IMR-90 (cell line): ENCODE results near the gene CHIT1. TPM values are rescaled to one million over a fixed set of nuclear protein-coding genes. Genes with fewer than 3 reads are reported as not detected.

Experiments
- ATAC-seq: fragments of 200-7000 bp; cut with Tn5 transposase; 2 replicates; pipeline ENCODE4 v1.9.1; 2020; ENCODE audit warnings: low read depth, mild to moderate bottlenecking, moderate library complexity
- BruUV-seq: library from RNA; stranded (reverse); fragments of 400-500 nt; replicated peaks from 2 replicates; lab custom pipeline; 2021; lab: Mats Ljungman, UMichigan
- CTCF ChIA-PET: fragments of 300-600 bp; formaldehyde crosslinking; extraction: SDS; loops from one replicate; lab custom pipeline; 2021; ENCODE audit warnings: antibody characterized with exemption; lab: Yijun Ruan, JAX
- POLR2A ChIA-PET: fragments of 300-600 bp; sonication (Branson Sonifier 250); formaldehyde crosslinking; loops from one replicate; lab custom pipeline; 2022; ENCODE audit warnings: antibody characterized with exemption; ENCODE audit not compliant: unreplicated experiment; lab: Charles Lee
- DNase-seq: peaks from one replicate; pipeline ENCODE4 v3.0.0; 2013
- H2AFZ ChIP-seq: replicated peaks from 2 replicates; pipeline ENCODE3; 2013; ENCODE audit warnings: low read length, mild to moderate bottlenecking; ENCODE audit not compliant: poor library complexity
- H2AK5ac ChIP-seq: 2 replicates; pipeline ENCODE4 v1.6.1; 2013; ENCODE audit warnings: low read depth, low read length, inconsistent platforms
- H2AK9ac ChIP-seq: replicated peaks from 2 replicates; pipeline ENCODE3; 2013; ENCODE audit warnings: mild to moderate bottlenecking, low read depth, low read length, moderate library complexity; ENCODE audit not compliant: poor library complexity
- H2BK120ac ChIP-seq: 2 replicates; pipeline ENCODE4 v1.6.1; 2013; ENCODE audit warnings: low read depth, low read length, inconsistent platforms
- H2BK15ac ChIP-seq: 3 replicates; pipeline ENCODE4 v1.6.1; 2013; ENCODE audit warnings: low read depth, low read length, inconsistent platforms
- H2BK20ac ChIP-seq: 2 replicates; pipeline ENCODE4 v1.6.1; 2013; ENCODE audit warnings: low read depth, mild to moderate bottlenecking, inconsistent platforms, low read length, moderate library complexity
- H2BK5ac ChIP-seq: 2 replicates; pipeline ENCODE4 v1.6.1; 2013; ENCODE audit warnings: mild to moderate bottlenecking, low read depth, low read length, inconsistent platforms; ENCODE audit not compliant: poor library complexity, severe bottlenecking
- H3K14ac ChIP-seq: replicated peaks from 2 replicates; pipeline ENCODE4 v1.6.1; 2013; ENCODE audit warnings: low read depth, low read length, inconsistent platforms
- H3K18ac ChIP-seq: 2 replicates; pipeline ENCODE4 v1.6.1; 2013; ENCODE audit warnings: low read depth, low read length, control low read depth
- H3K23ac ChIP-seq: 2 replicates; pipeline ENCODE4 v1.6.1; 2013; ENCODE audit warnings: low read depth, low read length, inconsistent platforms
- H3K27ac ChIP-seq: 2 replicates; pipeline ENCODE4 v1.5.1; 2013; ENCODE audit warnings: mild to moderate bottlenecking, control low read depth, low read length; ENCODE audit not compliant: insufficient read depth
- H3K27me3 ChIP-seq: 2 replicates; pipeline ENCODE4 v1.6.1; 2013; ENCODE audit warnings: low read length; ENCODE audit not compliant: control insufficient read depth, insufficient read depth
- H3K36me3 ChIP-seq: 2 replicates; pipeline ENCODE4 v1.6.1; 2013; ENCODE audit warnings: low read length, mixed read lengths; ENCODE audit not compliant: control insufficient read depth, insufficient read depth
- H3K4ac ChIP-seq: 2 replicates; pipeline ENCODE4 v1.6.1; 2013; ENCODE audit warnings: low read depth, low read length, inconsistent platforms
- H3K4me1 ChIP-seq: 2 replicates; pipeline ENCODE4 v1.6.1; 2013; ENCODE audit warnings: low read length, mixed read lengths; ENCODE audit not compliant: control insufficient read depth, insufficient read depth
- H3K4me2 ChIP-seq: 2 replicates; pipeline ENCODE4 v1.6.1; 2013; ENCODE audit warnings: low read depth, mild to moderate bottlenecking, control low read depth, low read length, moderate library complexity
- H3K4me3 ChIP-seq: 2 replicates; pipeline ENCODE4 v1.5.1; 2013; ENCODE audit warnings: low read depth, mild to moderate bottlenecking, control low read depth, low read length, moderate library complexity; ENCODE audit not compliant: insufficient read depth
- H3K56ac ChIP-seq: 2 replicates; pipeline ENCODE4 v1.6.1; 2013; ENCODE audit warnings: low read length, inconsistent platforms; ENCODE audit not compliant: insufficient read depth; ENCODE audit errors: extremely low read depth
- H3K79me1 ChIP-seq, 2 experiments: 2 replicates each; pipeline ENCODE4 v1.6.1; 2013; ENCODE audit warnings: low read length in 2 of 2, inconsistent platforms in 1 of 2, low read depth in 1 of 2
- H3K9ac ChIP-seq: 2 replicates; pipeline ENCODE4 v1.6.1; 2013; ENCODE audit warnings: low read depth, low read length, control low read depth
- H3K9me1 ChIP-seq: 2 replicates; pipeline ENCODE4 v1.6.1; 2013; ENCODE audit warnings: low read length, inconsistent platforms; ENCODE audit not compliant: insufficient read depth
- H3K9me3 ChIP-seq: 2 replicates; pipeline ENCODE4 v1.6.1; 2013; ENCODE audit warnings: low read length; ENCODE audit not compliant: control insufficient read depth, insufficient read depth
- H4K20me1 ChIP-seq: 2 replicates; pipeline ENCODE4 v1.6.1; 2013; ENCODE audit warnings: low read length, inconsistent platforms; ENCODE audit not compliant: insufficient read depth
- H4K5ac ChIP-seq: 2 replicates; pipeline ENCODE4 v1.6.1; 2013; ENCODE audit warnings: mild to moderate bottlenecking, low read depth, low read length, control low read depth
- H4K8ac ChIP-seq, 2 experiments: 2 replicates each; pipeline ENCODE4 v1.6.1; 2013; ENCODE audit warnings: low read depth in 2 of 2, low read length in 2 of 2, control low read depth in 1 of 2, inconsistent platforms in 1 of 2
- H4K91ac ChIP-seq: 2 replicates; pipeline ENCODE4 v1.6.1; 2013; ENCODE audit warnings: low read depth, low read length, inconsistent platforms; ENCODE audit not compliant: insufficient read depth
- BHLHE40 ChIP-seq: fragments of 150-350 bp; IDR thresholded peaks from 2 replicates; pipeline ENCODE4 v1.6.1; 2016; ENCODE audit warnings: mild to moderate bottlenecking, low read depth, low read length
- CEBPB ChIP-seq: IDR thresholded peaks from 2 replicates; pipeline ENCODE4 v1.6.1; 2012; ENCODE audit warnings: low read depth, low read length, improper control_type of control experiment
- CHD1 ChIP-seq: IDR thresholded peaks from 2 replicates; pipeline ENCODE4 v1.6.1; 2012; ENCODE audit warnings: low read depth, low read length, improper control_type of control experiment
- FOS ChIP-seq: fragments of 150-350 bp; IDR thresholded peaks from 2 replicates; pipeline ENCODE4 v1.6.1; 2016; ENCODE audit warnings: low read depth, low read length
- MAFK ChIP-seq: IDR thresholded peaks from 2 replicates; pipeline ENCODE4 v1.6.1; 2012; ENCODE audit warnings: low read depth, low read length, improper control_type of control experiment
- MAZ ChIP-seq: IDR thresholded peaks from 2 replicates; pipeline ENCODE4 v1.6.1; 2012; ENCODE audit warnings: low read depth, mild to moderate bottlenecking, low read length, improper control_type of control experiment, moderate library complexity, borderline replicate concordance
- MXI1 ChIP-seq: IDR thresholded peaks from 2 replicates; pipeline ENCODE4 v1.6.1; 2012; ENCODE audit warnings: low read depth, mild to moderate bottlenecking, low read length, moderate library complexity, borderline replicate concordance
- NFE2L2 ChIP-seq: fragments of 150-350 bp; IDR thresholded peaks from 2 replicates; pipeline ENCODE4 v1.6.1; 2016; ENCODE audit warnings: low read depth, mild to moderate bottlenecking, low read length
- POLR2A ChIP-seq: IDR thresholded peaks from 2 replicates; pipeline ENCODE4 v1.6.1; 2012; ENCODE audit warnings: mild to moderate bottlenecking, low read depth, low read length
- RAD21 ChIP-seq: IDR thresholded peaks from 2 replicates; pipeline ENCODE4 v1.6.1; 2012; ENCODE audit warnings: low read length, improper control_type of control experiment
- RCOR1 ChIP-seq: IDR thresholded peaks from 2 replicates; pipeline ENCODE4 v1.6.1; 2012; ENCODE audit warnings: mild to moderate bottlenecking, low read length, improper control_type of control experiment; ENCODE audit not compliant: insufficient replicate concordance
- RFX5 ChIP-seq: IDR thresholded peaks from 2 replicates; pipeline ENCODE4 v1.8.0; 2012; ENCODE audit warnings: low read depth, mild to moderate bottlenecking, low read length, moderate library complexity
- SMC3 ChIP-seq: fragments of 150-350 bp; IDR thresholded peaks from 2 replicates; pipeline ENCODE4 v1.6.1; 2016; ENCODE audit warnings: low read depth, mild to moderate bottlenecking, antibody characterized with exemption, low read length, moderate library complexity
- WGBS, 2 experiments: methylation state at CpG; one replicate each; pipeline versions ENCODE4 v1.1.5 to v1.1.7; 2013; ENCODE audit warnings: missing lambda C conversion rate in 2 of 2; ENCODE audit not compliant: insufficient read length in 1 of 2; ENCODE audit errors: extremely low coverage in 2 of 2; 5-methylcytosine and 5-hydroxymethylcytosine counted together
- dilution Hi-C: fragments of 300-500 bp; cut with HindIII; formaldehyde crosslinking; loops from one replicate; pipeline ENCODE4 v1.14.3; 2018; ENCODE audit warnings: low sequenced_read_pairs; ENCODE audit not compliant: unreplicated experiment
- in situ Hi-C: fragments of 300-500 bp; cut with MboI; formaldehyde crosslinking; loops from 3 replicates; pipeline ENCODE4 v1.14.3; 2019; ENCODE audit warnings: low sequenced_read_pairs, inconsistent platforms, mixed read lengths
- intact Hi-C: fragments of 100-400 bp; cut with micrococcal nuclease; formaldehyde crosslinking; loops from 2 replicates; pipeline ENCODE4 v1.10.0; 2022
- polyA plus RNA-seq, 3 experiments: library from polyadenylated mRNA; depleted of rRNA; stranded (reverse); fragments of >200 nt; gene quantifications; 2 replicates each; pipeline ENCODE4 v1.2.3, GENCODE V29; 2012; ENCODE audit warnings: low replicate concordance in 1 of 3
- total RNA-seq: library from RNA; depleted of rRNA; stranded (reverse); fragments of >200 nt; gene quantifications from 2 replicates; pipeline ENCODE4 v1.2.3, GENCODE V29; 2012
- TF ChIP-seq, protein P1 (sequence below): conservative IDR thresholded peaks from 2 replicates; pipeline ENCODE4 v1.5.1; 2012; ENCODE audit warnings: mild to moderate bottlenecking, low read depth, low read length, improper control_type of control experiment
- TF ChIP-seq, protein P2 (sequence below): fragments of 150-350 bp; IDR thresholded peaks from 2 replicates; pipeline ENCODE4 v1.6.1; 2017; ENCODE audit warnings: mild to moderate bottlenecking, antibody characterized with exemption, low read length, low read depth
- TF ChIP-seq, protein P3 (sequence below): fragments of 150-350 bp; IDR thresholded peaks from 2 replicates; pipeline ENCODE4 v1.6.1; 2016; ENCODE audit warnings: low read depth, mild to moderate bottlenecking, low read length, moderate library complexity, borderline replicate concordance

Gene CHIT1
- total and polyA plus RNA-seq, 2 of the 4 experiments (the other 2 are of a cell fraction) = not detected

DNA sequence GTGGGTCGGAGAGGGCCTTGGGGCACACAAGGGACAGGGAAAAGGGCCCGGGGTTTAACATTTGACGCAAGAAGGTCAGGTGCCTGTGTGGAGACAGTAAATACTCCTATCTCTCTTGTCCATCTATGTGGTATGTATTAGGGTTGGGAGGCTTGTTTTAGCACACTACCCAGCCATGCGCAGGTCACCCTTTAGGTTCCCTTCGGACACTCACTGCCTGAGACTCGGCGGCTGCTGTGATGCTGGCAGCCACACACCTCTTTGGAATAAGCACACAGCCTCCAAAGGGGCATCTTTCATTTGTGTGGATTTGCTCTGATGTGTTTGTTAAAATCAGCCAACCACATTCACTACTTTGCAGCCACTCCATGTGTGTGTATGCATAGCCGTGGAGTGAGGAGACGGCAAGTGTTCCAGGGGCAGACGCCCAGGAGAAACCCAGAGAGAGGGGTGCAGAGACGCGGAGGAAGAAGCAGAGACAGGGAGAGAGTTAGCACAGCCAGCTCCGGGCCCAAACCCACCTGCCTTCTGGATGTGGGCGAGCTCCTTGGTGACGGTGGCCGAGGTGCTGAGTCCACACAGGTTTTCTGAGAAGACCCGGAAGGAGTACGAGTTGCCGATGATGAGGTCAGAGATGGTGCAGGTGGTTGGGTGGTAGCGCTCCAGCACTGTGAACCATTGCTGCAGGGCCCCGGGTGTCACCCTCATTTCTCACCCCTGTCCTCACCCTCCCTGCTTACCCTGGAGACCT lies 59.5 kb downstream of the CHIT1 start:
- Histone ChIP-seq H3K27ac (no peak overlapping the region), H3K4me2 (no peak overlapping the region), H3K9ac (no peak overlapping the region), H3K18ac (no peak overlapping the region), H2BK120ac (no peak overlapping the region), H4K91ac (no peak overlapping the region), H4K8ac (no peak overlapping the region), H3K9me3 (no peaks in the 10 kb centered on the region), H2BK5ac (no peak overlapping the region), H3K79me1 (no peaks in the 10 kb centered on the region), H2AK5ac (no peak overlapping the region), H4K20me1 (no peaks in the 10 kb centered on the region), H3K4me1 (no peaks in the 10 kb centered on the region), H3K14ac (no peak overlapping the region), H2AFZ (no peak overlapping the region), H3K4ac (no peak overlapping the region), H2BK15ac (no peak overlapping the region), H3K9me1 (no peaks in the 10 kb centered on the region), H3K36me3 (no peaks in the 10 kb centered on the region), H2BK20ac (no peak overlapping the region), H3K56ac (no peak overlapping the region), H2AK9ac (no peak overlapping the region), H3K23ac (no peak overlapping the region), H4K5ac (no peak overlapping the region), H3K27me3 (peaks cover 5% of the 10 kb centered on the region; the same call in 1 of the 2 replicates), H3K4me3 (no peak overlapping the region)
- ChIA-PET CTCF (no interaction called here), POLR2A (no interaction called here)
- no peak for TF ChIP-seq RCOR1
- TF ChIP-seq BHLHE40 = no peak
- TF ChIP-seq RAD21 = no peak
- TF ChIP-seq, protein P1, sequence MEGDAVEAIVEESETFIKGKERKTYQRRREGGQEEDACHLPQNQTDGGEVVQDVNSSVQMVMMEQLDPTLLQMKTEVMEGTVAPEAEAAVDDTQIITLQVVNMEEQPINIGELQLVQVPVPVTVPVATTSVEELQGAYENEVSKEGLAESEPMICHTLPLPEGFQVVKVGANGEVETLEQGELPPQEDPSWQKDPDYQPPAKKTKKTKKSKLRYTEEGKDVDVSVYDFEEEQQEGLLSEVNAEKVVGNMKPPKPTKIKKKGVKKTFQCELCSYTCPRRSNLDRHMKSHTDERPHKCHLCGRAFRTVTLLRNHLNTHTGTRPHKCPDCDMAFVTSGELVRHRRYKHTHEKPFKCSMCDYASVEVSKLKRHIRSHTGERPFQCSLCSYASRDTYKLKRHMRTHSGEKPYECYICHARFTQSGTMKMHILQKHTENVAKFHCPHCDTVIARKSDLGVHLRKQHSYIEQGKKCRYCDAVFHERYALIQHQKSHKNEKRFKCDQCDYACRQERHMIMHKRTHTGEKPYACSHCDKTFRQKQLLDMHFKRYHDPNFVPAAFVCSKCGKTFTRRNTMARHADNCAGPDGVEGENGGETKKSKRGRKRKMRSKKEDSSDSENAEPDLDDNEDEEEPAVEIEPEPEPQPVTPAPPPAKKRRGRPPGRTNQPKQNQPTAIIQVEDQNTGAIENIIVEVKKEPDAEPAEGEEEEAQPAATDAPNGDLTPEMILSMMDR = no peak
- TF ChIP-seq MAZ = no peak
- no peak for TF ChIP-seq RFX5
- TF ChIP-seq SMC3 = no peak
- TF ChIP-seq MXI1 = no peak
- no peak for TF ChIP-seq CHD1
- TF ChIP-seq, protein P2, sequence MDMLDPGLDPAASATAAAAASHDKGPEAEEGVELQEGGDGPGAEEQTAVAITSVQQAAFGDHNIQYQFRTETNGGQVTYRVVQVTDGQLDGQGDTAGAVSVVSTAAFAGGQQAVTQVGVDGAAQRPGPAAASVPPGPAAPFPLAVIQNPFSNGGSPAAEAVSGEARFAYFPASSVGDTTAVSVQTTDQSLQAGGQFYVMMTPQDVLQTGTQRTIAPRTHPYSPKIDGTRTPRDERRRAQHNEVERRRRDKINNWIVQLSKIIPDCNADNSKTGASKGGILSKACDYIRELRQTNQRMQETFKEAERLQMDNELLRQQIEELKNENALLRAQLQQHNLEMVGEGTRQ = no peak
- TF ChIP-seq CEBPB = no peak
- no peak for TF ChIP-seq POLR2A
- no peak for TF ChIP-seq NFE2L2
- no peak for TF ChIP-seq MAFK
- TF ChIP-seq, protein P3, sequence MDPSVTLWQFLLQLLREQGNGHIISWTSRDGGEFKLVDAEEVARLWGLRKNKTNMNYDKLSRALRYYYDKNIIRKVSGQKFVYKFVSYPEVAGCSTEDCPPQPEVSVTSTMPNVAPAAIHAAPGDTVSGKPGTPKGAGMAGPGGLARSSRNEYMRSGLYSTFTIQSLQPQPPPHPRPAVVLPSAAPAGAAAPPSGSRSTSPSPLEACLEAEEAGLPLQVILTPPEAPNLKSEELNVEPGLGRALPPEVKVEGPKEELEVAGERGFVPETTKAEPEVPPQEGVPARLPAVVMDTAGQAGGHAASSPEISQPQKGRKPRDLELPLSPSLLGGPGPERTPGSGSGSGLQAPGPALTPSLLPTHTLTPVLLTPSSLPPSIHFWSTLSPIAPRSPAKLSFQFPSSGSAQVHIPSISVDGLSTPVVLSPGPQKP = no peak
- TF ChIP-seq FOS = no peak
- no peak for DNase-seq
- BruUV-seq = no TSS peak
- in situ Hi-C loops (no loop called here), intact Hi-C loops (no loop called here), dilution Hi-C loops (no loop called here)
- 90% methylated on average over 2 of the region's 21 CpGs; no CpG with 5 or more reads in 1 of the 2 experiments for WGBS, 2 experiments
- ATAC-seq = no peak
